Nephron (organoid): ENCODE measurements around the gene PRRG3.

ENCODE experiments used
- H3K27ac Mint-ChIP-seq, 3 experiments: 2 replicates each; pipeline ENCODE4 v1.8.0; 2020; ENCODE audit warnings: mixed read lengths in 3 of 3, mild to moderate bottlenecking in 2 of 3, moderate library complexity in 1 of 3
- H3K27me3 Mint-ChIP-seq: 2 replicates; pipeline ENCODE4 v1.8.0; 2021; ENCODE audit warnings: low read depth, mild to moderate bottlenecking, moderate library complexity, mixed read lengths
- H3K36me3 Mint-ChIP-seq: 2 replicates; pipeline ENCODE4 v1.8.0; 2020; ENCODE audit warnings: low read depth, mixed read lengths
- H3K4me1 Mint-ChIP-seq: 2 replicates; pipeline ENCODE4 v1.8.0; 2020; ENCODE audit warnings: mixed read lengths
- H3K4me3 Mint-ChIP-seq, 3 experiments: 2 replicates each; pipeline ENCODE4 v1.8.0; 2020; ENCODE audit warnings: mild to moderate bottlenecking in 3 of 3, mixed read lengths in 3 of 3, moderate library complexity in 2 of 3
- H3K9me3 Mint-ChIP-seq: 2 replicates; pipeline ENCODE4 v1.8.0; 2020; ENCODE audit warnings: mixed read lengths
- CTCF ChIP-seq, 3 experiments: fragments of 200-600 bp; sonication (generic); IDR thresholded peaks; one replicate each; pipeline ENCODE4 v1.5.0; 2021; ENCODE audit warnings: antibody characterized with exemption in 3 of 3; ENCODE audit not compliant: unreplicated experiment in 3 of 3

Gene PRRG3

GRCh38 chrX:151697522-151697921, 2.3 kb downstream of the PRRG3 start:
- Mint-ChIP-seq H3K27ac (peak overlapping the region in 1 of 3 experiments; percentile 25), H3K36me3 (no peaks in the 10 kb centered on the region), H3K4me3 (peak overlapping the region in 2 of 3 experiments; percentile 48 to 76), H3K27me3 (peaks cover 11% of the 10 kb centered on the region), H3K4me1 (peaks cover 18% of the 10 kb centered on the region), H3K9me3 (peaks cover 13% of the 10 kb centered on the region)
- no peak for TF ChIP-seq CTCF (IDR thresholded peaks at IDR 0.05; ENCODE audit: unreplicated experiment in 3 of 3)

- peaks cover 11% of the 10 kb centered on the region for H3K27me3 Mint-ChIP-seq
- H3K4me1 Mint-ChIP-seq = peaks cover 26% of the 10 kb centered on the region
- no peak overlapping the region for H3K27ac Mint-ChIP-seq
- no peaks in the 10 kb centered on the region for H3K36me3 Mint-ChIP-seq
- no peak for TF ChIP-seq CTCF (IDR thresholded peaks at IDR 0.05; ENCODE audit: unreplicated experiment in 3 of 3)
- no peak overlapping the region for H3K4me3 Mint-ChIP-seq
- peaks cover 13% of the 10 kb centered on the region for H3K9me3 Mint-ChIP-seq
Observed at GRCh38 chrX:151698485-151698884, 3.2 kb downstream of the PRRG3 start.

GRCh38 chrX:151699746-151700145, 4.5 kb downstream of the PRRG3 start:
- Mint-ChIP-seq H3K9me3 (peaks cover 15% of the 10 kb centered on the region), H3K4me1 (peaks cover 35% of the 10 kb centered on the region), H3K4me3 (no peak overlapping the region), H3K27ac (no peak overlapping the region), H3K27me3 (peaks cover 11% of the 10 kb centered on the region), H3K36me3 (no peaks in the 10 kb centered on the region)
- TF ChIP-seq CTCF (IDR thresholded peaks at IDR 0.05; ENCODE audit: unreplicated experiment in 3 of 3) = no peak

- Mint-ChIP-seq H3K4me1 (peaks cover 41% of the 10 kb centered on the region), H3K36me3 (no peaks in the 10 kb centered on the region), H3K27me3 (peaks cover 8% of the 10 kb centered on the region), H3K9me3 (peaks cover 14% of the 10 kb centered on the region), H3K4me3 (no peak overlapping the region), H3K27ac (no peak overlapping the region)
- no peak for TF ChIP-seq CTCF (IDR thresholded peaks at IDR 0.05; ENCODE audit: unreplicated experiment in 3 of 3)
Observed at GRCh38 chrX:151700581-151700980, 5.3 kb downstream of the PRRG3 start.

- Mint-ChIP-seq H3K36me3 (no peaks in the 10 kb centered on the region), H3K27me3 (peaks cover 4% of the 10 kb centered on the region), H3K9me3 (peaks cover 14% of the 10 kb centered on the region), H3K4me1 (peaks cover 41% of the 10 kb centered on the region), H3K4me3 (no peak overlapping the region), H3K27ac (no peak overlapping the region)
- no peak for TF ChIP-seq CTCF (IDR thresholded peaks at IDR 0.05; ENCODE audit: unreplicated experiment in 3 of 3)
Observed at GRCh38 chrX:151701071-151701470, 5.8 kb downstream of the PRRG3 start.

- peaks cover 4% of the 10 kb centered on the region for H3K27me3 Mint-ChIP-seq
- no peak overlapping the region for H3K4me3 Mint-ChIP-seq
- no peaks in the 10 kb centered on the region for H3K36me3 Mint-ChIP-seq
- peaks cover 13% of the 10 kb centered on the region for H3K9me3 Mint-ChIP-seq
- H3K4me1 Mint-ChIP-seq = peaks cover 40% of the 10 kb centered on the region
- H3K27ac Mint-ChIP-seq = no peak overlapping the region
- no peak for TF ChIP-seq CTCF (IDR thresholded peaks at IDR 0.05; ENCODE audit: unreplicated experiment in 3 of 3)
Observed at GRCh38 chrX:151701531-151701930, 6.3 kb downstream of the PRRG3 start.
